Gastrocnemius medialis (tissue), 4 donors: ENCODE results near the gene TMEM60. TPM values are rescaled to one million over a fixed set of nuclear protein-coding genes. Genes with fewer than 3 reads are reported as not detected.
A peak's percentile ranks its signal among the peaks of the same experiment; 100 is the strongest.

Source experiments
- ATAC-seq, 2 donors: fragments of 150-250 bp; one replicate each; pipeline ENCODE4 v1.9.1; 2016
- DNase-seq, 2 donors: peaks; one replicate each; pipeline ENCODE4 v3.0.0-alpha.2; 2019
- H3K27ac ChIP-seq, 4 donors: fragments of 200-600 bp; sonication (generic); 1 replicate in 1 of 4; 2 replicates in 3 of 4; pipeline ENCODE4 v1.5.1; 2016 to 2018; ENCODE audit warnings: mild to moderate bottlenecking in 2 of 4, moderate library complexity in 1 of 4
- H3K27me3 ChIP-seq, 3 donors: fragments of 200-600 bp; sonication (generic) in 2 of 3; 1 replicate in 1 of 3; 2 replicates in 2 of 3; pipeline versions ENCODE4 v1.5.1 to v1.6.0; 2016 to 2019; ENCODE audit warnings: mild to moderate bottlenecking in 1 of 3, moderate library complexity in 1 of 3
- H3K36me3 ChIP-seq, 2 donors: fragments of 200-600 bp; sonication (generic) in 1 of 2; one replicate each; pipeline ENCODE4 v1.5.1; 2017 to 2018
- H3K4me1 ChIP-seq, 2 donors: fragments of 200-600 bp; sonication (generic) in 1 of 2; one replicate each; pipeline ENCODE4 v1.5.1; 2016 to 2017; ENCODE audit warnings: mild to moderate bottlenecking in 2 of 2
- H3K4me3 ChIP-seq, 4 donors: fragments of 200-600 bp; sonication (generic) in 3 of 4; 1 replicate in 1 of 4; 2 replicates in 3 of 4; pipeline ENCODE4 v1.5.1; 2016 to 2019; ENCODE audit warnings: mild to moderate bottlenecking in 2 of 4
- H3K9me3 ChIP-seq, 3 donors: fragments of 200-600 bp; sonication (generic) in 2 of 3; 1 replicate in 1 of 3; 2 replicates in 2 of 3; pipeline ENCODE4 v1.5.1; 2016 to 2019
- POLR2A ChIP-seq, 2 donors: fragments of 450-650 bp; IDR thresholded peaks; one replicate each; pipeline ENCODE4 v1.6.1; 2017; ENCODE audit warnings: antibody characterized with exemption in 2 of 2, mild to moderate bottlenecking in 2 of 2, moderate library complexity in 2 of 2
- in situ Hi-C, 4 donors: fragments of 200-750 bp; cut with MboI; loops; one replicate each; pipeline versions ENCODE4 v1.15.0 to v1.8.0; 2017; ENCODE audit warnings: low sequenced_read_pairs in 4 of 4
- intact Hi-C: fragments of 100-400 bp; cut with DNase I; formaldehyde crosslinking; loops from one replicate; pipeline ENCODE4 v1.15.1; 2023; ENCODE audit warnings: low total_unique reads
- total RNA-seq, 4 donors: library from RNA; depleted of rRNA; stranded (reverse); fragments of >200 nt; gene quantifications; one replicate each; pipeline versions ENCODE4 v1.1.0 to v1.2.3, GENCODE V29; 2016
- TF ChIP-seq, protein P1 (sequence below), 5 experiments: fragments of 450-650 bp in 3 of 5; fragments of 200-600 bp in 2 of 5; sonication (generic) in 2 of 5; IDR thresholded peaks in 4 of 5; conservative IDR thresholded peaks in 1 of 5; 1 replicate in 4 of 5; 2 replicates in 1 of 5; pipeline ENCODE4 v1.5.1; 2016 to 2019; ENCODE audit warnings: antibody characterized with exemption in 5 of 5, mild to moderate bottlenecking in 3 of 5, moderate library complexity in 3 of 5

TMEM60 gene
- total RNA-seq, 4 donors from 2014 or later, result 7.0 to 26.9 (median 13.3) TPM

DNA sequence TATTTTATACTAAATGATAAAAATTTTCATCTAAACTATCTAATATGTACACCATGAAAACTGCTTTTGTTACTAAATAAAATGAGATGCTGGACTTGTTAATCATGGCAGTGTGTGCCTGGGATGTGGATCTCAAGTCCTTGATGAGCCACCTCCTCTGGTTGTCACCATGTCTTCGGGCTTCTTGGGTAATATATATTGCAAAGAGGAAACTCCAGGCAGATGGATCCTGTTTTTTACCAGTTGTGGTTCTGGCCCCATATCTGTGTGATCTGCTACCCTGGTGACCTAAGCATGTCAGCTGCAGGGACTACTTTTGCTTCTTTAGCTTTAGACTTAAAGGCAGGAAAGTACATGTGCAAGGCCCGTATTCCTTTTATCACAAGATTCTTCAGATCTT, 46.2 kb downstream of the TMEM60 start:
- Histone ChIP-seq H3K27me3 (no peaks in the 10 kb centered on the region), H3K9me3 (no peaks in the 10 kb centered on the region), H3K4me3 (no peak overlapping the region), H3K36me3 (no peaks in the 10 kb centered on the region), H3K27ac (peak overlapping the region in 2 of 4 donors; percentile 9 to 13), H3K4me1 (peaks cover 24 to 25% of the 10 kb centered on the region in 2 donors)
- intact Hi-C loops, result loop anchor here (10.0 kb wide), 1 partner anchor 317 kb away; no protein-coding TSS in a partner anchor
- peak in 1 of 2 donors; percentile 67 for ATAC-seq
- TF ChIP-seq, protein P1, sequence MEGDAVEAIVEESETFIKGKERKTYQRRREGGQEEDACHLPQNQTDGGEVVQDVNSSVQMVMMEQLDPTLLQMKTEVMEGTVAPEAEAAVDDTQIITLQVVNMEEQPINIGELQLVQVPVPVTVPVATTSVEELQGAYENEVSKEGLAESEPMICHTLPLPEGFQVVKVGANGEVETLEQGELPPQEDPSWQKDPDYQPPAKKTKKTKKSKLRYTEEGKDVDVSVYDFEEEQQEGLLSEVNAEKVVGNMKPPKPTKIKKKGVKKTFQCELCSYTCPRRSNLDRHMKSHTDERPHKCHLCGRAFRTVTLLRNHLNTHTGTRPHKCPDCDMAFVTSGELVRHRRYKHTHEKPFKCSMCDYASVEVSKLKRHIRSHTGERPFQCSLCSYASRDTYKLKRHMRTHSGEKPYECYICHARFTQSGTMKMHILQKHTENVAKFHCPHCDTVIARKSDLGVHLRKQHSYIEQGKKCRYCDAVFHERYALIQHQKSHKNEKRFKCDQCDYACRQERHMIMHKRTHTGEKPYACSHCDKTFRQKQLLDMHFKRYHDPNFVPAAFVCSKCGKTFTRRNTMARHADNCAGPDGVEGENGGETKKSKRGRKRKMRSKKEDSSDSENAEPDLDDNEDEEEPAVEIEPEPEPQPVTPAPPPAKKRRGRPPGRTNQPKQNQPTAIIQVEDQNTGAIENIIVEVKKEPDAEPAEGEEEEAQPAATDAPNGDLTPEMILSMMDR (IDR thresholded peaks at IDR 0.05 in 4 of 5, conservative IDR thresholded peaks at IDR 0.05 in 1 of 5), result no peak
- TF ChIP-seq POLR2A (IDR thresholded peaks at IDR 0.05), result no peak
- in situ Hi-C loops, result loop anchor here (5.0 to 25.0 kb wide), 5 partner anchors 90 to 317 kb away; partner anchors contain the start of gene PTPN12 (in 1 of the 4)
- DNase-seq, result no peak

DNA sequence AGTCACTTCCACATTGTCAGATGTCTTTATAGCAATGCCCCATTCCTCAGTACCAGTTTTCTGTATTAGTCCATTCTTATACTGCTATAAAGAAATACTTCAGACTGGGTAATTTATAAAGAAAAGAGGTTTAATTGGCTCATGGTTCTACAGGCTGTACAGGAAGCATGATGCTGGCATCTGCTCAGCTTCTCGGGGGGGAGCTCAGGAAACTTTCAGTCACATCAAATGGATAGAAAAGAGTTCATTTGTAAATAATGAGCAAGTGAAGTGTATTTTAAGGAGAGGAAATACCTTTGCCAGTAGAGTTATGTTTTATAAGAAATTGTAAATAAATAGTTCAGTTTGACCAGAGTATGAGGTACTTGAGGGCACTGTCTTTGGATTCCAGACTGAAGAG, 50.5 kb downstream of the TMEM60 start:
- DNase-seq (no peak), ATAC-seq (no peak)
- peaks cover 15 to 27% of the 10 kb centered on the region in 2 donors for H3K4me1 ChIP-seq
- in situ Hi-C loops (no loop called here), intact Hi-C loops (no loop called here)
- H3K4me3 ChIP-seq, result no peak overlapping the region
- H3K27me3 ChIP-seq, result no peaks in the 10 kb centered on the region
- no peaks in the 10 kb centered on the region for H3K9me3 ChIP-seq
- no peaks in the 10 kb centered on the region for H3K36me3 ChIP-seq
- no peak for TF ChIP-seq POLR2A (IDR thresholded peaks at IDR 0.05)
- TF ChIP-seq, protein P1 (IDR thresholded peaks at IDR 0.05 in 4 of 5, conservative IDR thresholded peaks at IDR 0.05 in 1 of 5), result no peak
- H3K27ac ChIP-seq, result no peak overlapping the region

GRCh38 chr7:77747178-77747577, 51.1 kb downstream of the TMEM60 start:
- intact Hi-C loops, result no loop called here

DNA sequence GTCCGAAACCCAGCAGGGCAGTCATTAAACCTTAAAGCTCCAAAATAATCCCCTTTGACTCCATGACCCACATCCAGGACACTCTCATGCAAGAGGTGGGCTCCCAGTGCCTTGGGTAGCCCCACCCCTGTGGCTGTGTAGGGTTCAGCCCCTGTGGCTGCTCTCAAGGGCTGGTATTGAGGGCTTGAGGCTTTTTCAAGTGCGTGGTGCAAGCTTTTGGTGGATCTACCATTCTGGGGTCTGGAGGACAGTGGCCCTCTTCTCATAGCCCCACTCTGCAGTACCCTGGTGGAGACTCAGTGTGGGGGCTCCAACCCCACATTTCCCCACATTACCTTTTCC, 51.4 kb downstream of the TMEM60 start:
- no peak overlapping the region for H3K27ac ChIP-seq
- TF ChIP-seq, protein P1 (IDR thresholded peaks at IDR 0.05 in 4 of 5, conservative IDR thresholded peaks at IDR 0.05 in 1 of 5), result no peak
- TF ChIP-seq POLR2A (IDR thresholded peaks at IDR 0.05), result no peak
- H3K9me3 ChIP-seq, result no peaks in the 10 kb centered on the region
- H3K4me1 ChIP-seq, result peaks cover 6 to 20% of the 10 kb centered on the region in 2 donors
- H3K27me3 ChIP-seq, result no peaks in the 10 kb centered on the region
- intact Hi-C loops (no loop called here), in situ Hi-C loops (no loop called here)
- no peak for DNase-seq
- H3K36me3 ChIP-seq, result no peaks in the 10 kb centered on the region
- no peak overlapping the region for H3K4me3 ChIP-seq
- no peak for ATAC-seq

More at GRCh38 chr7:77747178-77747577, 51.1 kb downstream of the TMEM60 start:
- DNase-seq (no peak), ATAC-seq (no peak)
- peaks cover 9 to 24% of the 10 kb centered on the region in 2 donors for H3K4me1 ChIP-seq
- no peaks in the 10 kb centered on the region for H3K27me3 ChIP-seq
- no peak overlapping the region for H3K4me3 ChIP-seq
- no peaks in the 10 kb centered on the region for H3K9me3 ChIP-seq
- no peak overlapping the region for H3K27ac ChIP-seq
- in situ Hi-C loops, result no loop called here
- TF ChIP-seq POLR2A (IDR thresholded peaks at IDR 0.05), result no peak
- TF ChIP-seq, protein P1 (IDR thresholded peaks at IDR 0.05 in 4 of 5, conservative IDR thresholded peaks at IDR 0.05 in 1 of 5), result no peak
- H3K36me3 ChIP-seq, result no peaks in the 10 kb centered on the region
